Thoracic aorta (tissue), 2 donors: ENCODE results near the gene LONRF2. TPM values are rescaled to one million over a fixed set of nuclear protein-coding genes. Genes with fewer than 3 reads are reported as not detected.
"Not testable (repeated sequence)": the region's sequence is repeated elsewhere in the genome, so short reads cannot be mapped to it uniquely, and the experiment has no call there.

Source experiments
- ATAC-seq: fragments of 150-250 bp; one replicate; pipeline ENCODE4 v1.8.0; 2017; ENCODE audit warnings: low read depth; ENCODE audit not compliant: insufficient number of reproducible peaks, low FRiP score
- DNase-seq: peaks from one replicate; pipeline ENCODE4 v3.0.0-alpha.2; 2020; ENCODE audit warnings: low spot score
- H3K27ac ChIP-seq, 2 donors: fragments of 200-600 bp; sonication (generic); 1 replicate in 1 of 2; 2 replicates in 1 of 2; pipeline ENCODE4 v1.5.1; 2016; ENCODE audit warnings: mild to moderate bottlenecking in 2 of 2, moderate library complexity in 2 of 2
- H3K27me3 ChIP-seq: fragments of 200-600 bp; sonication (generic); replicated peaks from 2 replicates; pipeline ENCODE4 v1.6.0; 2016; ENCODE audit warnings: mild to moderate bottlenecking; ENCODE audit not compliant: insufficient read depth
- H3K36me3 ChIP-seq: fragments of 200-600 bp; sonication (generic); one replicate; pipeline ENCODE4 v1.5.1; 2016
- H3K4me1 ChIP-seq, 2 donors: fragments of 200-600 bp; sonication (generic); 1 replicate in 1 of 2; 2 replicates in 1 of 2; pipeline versions ENCODE4 v1.5.1 to v1.6.0; 2016; ENCODE audit warnings: low read depth in 2 of 2, mild to moderate bottlenecking in 1 of 2; ENCODE audit not compliant: control insufficient read depth in 1 of 2
- H3K4me3 ChIP-seq: fragments of 200-600 bp; sonication (generic); 2 replicates; pipeline ENCODE4 v1.5.1; 2016; ENCODE audit warnings: mild to moderate bottlenecking
- H3K9me3 ChIP-seq: fragments of 200-600 bp; sonication (generic); 2 replicates; pipeline ENCODE4 v1.5.1; 2016
- CTCF ChIP-seq: fragments of 200-600 bp; sonication (generic); IDR thresholded peaks from one replicate; pipeline ENCODE4 v1.5.1; 2019; ENCODE audit warnings: antibody characterized with exemption
- total RNA-seq, 2 donors: library from RNA; depleted of rRNA; stranded (reverse); fragments of >200 nt; gene quantifications; one replicate each; pipeline versions ENCODE4 v1.1.0 to v1.2.3, GENCODE V29; 2016

LONRF2 gene
- total RNA-seq, 2 donors from 2014 or later = 7.0 to 17.4 TPM

DNA sequence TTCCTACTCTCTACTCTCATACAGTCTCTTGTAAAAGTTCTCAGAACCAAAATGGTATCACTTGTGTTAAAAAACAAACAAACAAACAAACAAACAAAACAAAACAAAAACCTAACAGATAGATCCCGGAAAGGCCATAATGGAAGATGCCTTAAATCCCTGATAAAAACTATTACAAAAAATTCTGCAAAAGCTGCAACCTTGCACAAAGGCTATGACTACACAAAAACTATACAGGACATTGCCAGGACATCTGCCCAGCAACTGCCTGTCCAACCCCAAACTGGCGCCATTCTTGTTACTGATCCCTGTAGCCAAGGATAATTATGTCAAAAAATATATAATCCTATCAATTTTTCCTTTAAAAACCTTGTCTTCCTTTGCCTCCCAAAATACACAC is 36.3 kb upstream of the LONRF2 start:
- H3K4me1 ChIP-seq = no peaks in the 10 kb centered on the region
- no peak overlapping the region for H3K4me3 ChIP-seq
- DNase-seq (no peak), ATAC-seq (no peak)
- no peaks in the 10 kb centered on the region for H3K27me3 ChIP-seq
- no peak for TF ChIP-seq CTCF
- no peak overlapping the region for H3K27ac ChIP-seq
- H3K9me3 ChIP-seq = no peaks in the 10 kb centered on the region
- H3K36me3 ChIP-seq = no peaks in the 10 kb centered on the region

- H3K4me1 ChIP-seq = no peaks in the 10 kb centered on the region
- ATAC-seq = no peak
- DNase-seq = no peak
These were observed 30.2 kb upstream of the LONRF2 start for GRCh38 chr2:100352521-100352920.

DNA sequence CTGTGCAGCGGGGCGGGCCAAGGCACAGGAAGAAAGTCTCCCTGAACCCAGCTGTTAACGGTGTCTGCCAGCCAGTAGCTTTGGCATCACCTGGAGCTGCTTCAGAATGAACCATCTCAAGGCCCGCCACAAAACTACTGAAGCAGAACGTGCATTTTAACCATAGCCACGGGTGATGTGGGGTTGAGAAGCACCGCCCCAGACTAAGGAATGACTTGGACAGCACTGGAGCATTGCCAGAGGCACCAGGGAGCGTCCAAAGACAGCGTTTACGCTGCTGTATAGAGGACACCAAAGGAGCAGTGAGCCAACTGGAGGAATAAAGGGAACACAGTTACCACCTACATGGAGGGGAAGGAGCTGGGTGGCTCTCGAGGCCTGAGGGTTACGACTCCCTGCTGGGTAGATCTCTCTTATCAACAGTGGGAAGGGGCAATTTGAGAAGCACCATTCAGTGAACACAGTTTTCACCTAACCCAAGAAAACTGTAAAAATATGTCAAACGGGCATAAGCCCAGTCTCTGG is 28.4 kb upstream of the LONRF2 start:
- ATAC-seq (no peak), DNase-seq (no peak)
- Histone ChIP-seq H3K27me3 (no peaks in the 10 kb centered on the region), H3K4me3 (no peak overlapping the region), H3K4me1 (no peaks in the 10 kb centered on the region), H3K9me3 (no peaks in the 10 kb centered on the region), H3K36me3 (no peaks in the 10 kb centered on the region), H3K27ac (no peak overlapping the region)
- no peak for TF ChIP-seq CTCF

More at GRCh38 chr2:100352521-100352920, 30.2 kb upstream of the LONRF2 start:
- Histone ChIP-seq H3K27me3 (no peaks in the 10 kb centered on the region), H3K4me3 (no peak overlapping the region), H3K36me3 (no peaks in the 10 kb centered on the region), H3K27ac (no peak overlapping the region), H3K9me3 (no peaks in the 10 kb centered on the region)
- no peak for TF ChIP-seq CTCF

GRCh38 chr2:100345144-100345543 is 22.8 kb upstream of the LONRF2 start:
- not testable (repeated sequence) for H3K9me3 ChIP-seq, DNase-seq, H3K4me3 ChIP-seq, H3K36me3 ChIP-seq, ATAC-seq, H3K27me3 ChIP-seq, H3K4me1 ChIP-seq, H3K27ac ChIP-seq

- Histone ChIP-seq H3K36me3 (no peaks in the 10 kb centered on the region), H3K9me3 (no peaks in the 10 kb centered on the region), H3K4me3 (no peak overlapping the region), H3K4me1 (no peaks in the 10 kb centered on the region), H3K27ac (no peak overlapping the region), H3K27me3 (no peaks in the 10 kb centered on the region)
- DNase-seq = no peak
- no peak for TF ChIP-seq CTCF
- no peak for ATAC-seq
These were observed 22.1 kb upstream of the LONRF2 start for GRCh38 chr2:100344433-100344832.

DNA sequence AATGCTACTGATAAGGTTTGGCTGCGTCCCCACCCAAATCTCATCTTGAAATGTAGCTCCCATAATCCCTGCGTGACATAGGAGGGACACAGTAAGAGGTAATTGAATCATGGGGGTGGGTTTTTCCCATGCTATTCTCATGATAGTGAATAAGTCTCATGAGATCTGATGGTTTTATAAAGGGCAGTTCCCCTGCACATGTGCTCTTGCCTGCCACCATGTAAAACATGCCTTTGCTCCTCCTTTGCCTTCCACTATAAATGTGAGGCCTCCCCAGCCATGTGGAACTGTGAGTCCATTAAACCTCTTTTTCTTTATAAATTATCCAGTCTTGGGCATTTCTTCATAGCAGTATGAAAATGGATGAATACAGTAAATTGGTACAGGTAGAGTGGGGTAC is 20.2 kb upstream of the LONRF2 start:
- H3K36me3 ChIP-seq, ATAC-seq, H3K27ac ChIP-seq, H3K4me1 ChIP-seq, H3K27me3 ChIP-seq, H3K4me3 ChIP-seq, DNase-seq, H3K9me3 ChIP-seq: not testable (repeated sequence)
